ENCODE data around the gene PBX1. TPM values are rescaled to one million over a fixed set of nuclear protein-coding genes. Genes with fewer than 3 reads are reported as not detected.

The PBX1 gene
- total and polyA plus RNA-seq, 2 donors (not counting 3 experiments of a cell fraction or from before 2014, with no cell fraction given): 10.7 to 24.1 TPM

DNA sequence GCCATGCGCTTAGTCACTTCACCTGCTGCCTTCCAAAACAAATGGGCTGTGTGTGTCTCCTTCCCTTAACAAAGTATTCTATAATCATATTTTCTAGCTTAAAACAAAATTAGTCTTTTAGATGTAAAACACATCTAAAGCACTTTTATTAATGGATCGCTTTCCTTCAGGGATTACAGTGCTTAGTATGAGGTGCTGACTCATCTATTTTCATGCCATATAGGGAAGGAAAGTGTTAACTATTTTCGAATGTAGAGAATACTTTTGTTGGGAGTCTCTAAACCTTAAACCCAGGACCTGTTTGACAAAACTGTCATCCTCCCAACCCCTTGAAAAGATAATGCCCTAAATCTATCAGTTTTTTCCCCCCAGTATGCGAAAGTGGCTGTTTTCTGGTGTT is 90.2 kb downstream of the PBX1 start:
- FAIRE-seq (no peak), DNase-seq (ENCODE audit: low read depth, low spot score) (no peak)
- CTCF ChIA-PET: no interaction called here
- dilution Hi-C loops (cut with MboI; ENCODE audit: extremely low pct_ligation_motif_present, low sequenced_read_pairs) (no loop called here), intact Hi-C loops (cut with micrococcal nuclease) (no loop called here)
- BruUV-seq (replicated peaks): no TSS peak
- no peak overlapping the region for H3K9ac ChIP-seq (replicated peaks; ENCODE audit: extremely low read depth, insufficient read depth, low read length)
- H3K9me3 ChIP-seq (replicated peaks; ENCODE audit: control insufficient read depth, insufficient read depth, low read length): no peaks in the 10 kb centered on the region
- H3K4me3 ChIP-seq (replicated peaks in 1 of 3; ENCODE audit: insufficient read depth in 1 of 3, low read depth in 1 of 3, low read length in 3 of 3): no peak overlapping the region
- H3K9me1 ChIP-seq (replicated peaks; ENCODE audit: control insufficient read depth, extremely low read depth, insufficient read depth, low read length): no peaks in the 10 kb centered on the region
- no peaks in the 10 kb centered on the region for H3K79me2 ChIP-seq (ENCODE audit: control insufficient read depth, insufficient read depth, low read length)
- no peak for TF ChIP-seq EZH2 (IDR thresholded peaks at IDR 0.05; ENCODE audit: borderline replicate concordance, low read depth, low read length, severe bottlenecking)
- no peak for TF ChIP-seq POLR2AphosphoS5 (IDR thresholded peaks at IDR 0.05; ENCODE audit: insufficient read depth, low read depth, low read length)
- TF ChIP-seq JUN (IDR thresholded peaks at IDR 0.05; ENCODE audit: borderline replicate concordance, insufficient read depth, insufficient read length, low read depth): no peak
- TF ChIP-seq FOS (IDR thresholded peaks at IDR 0.05; ENCODE audit: borderline replicate concordance, insufficient read depth, low read length): no peak
- no peak for TF ChIP-seq GATA2 (IDR thresholded peaks at IDR 0.05; ENCODE audit: insufficient read depth, insufficient read length, low read depth, low read length)
- no peak for TF ChIP-seq MAX (IDR thresholded peaks at IDR 0.05; ENCODE audit: insufficient read depth, insufficient read length)
- TF ChIP-seq CTCF (IDR thresholded peaks at IDR 0.05; ENCODE audit: extremely low read depth in 1 of 2, insufficient read depth in 1 of 2, low read depth in 1 of 2, low read length in 2 of 2): no peak
- TF ChIP-seq POLR2A (IDR thresholded peaks at IDR 0.05; ENCODE audit: low read depth, low read length): no peak
- no peak for TF ChIP-seq MYC (IDR thresholded peaks at IDR 0.05; ENCODE audit: low read depth, low read length)
- H4K20me1 ChIP-seq (replicated peaks; ENCODE audit: control insufficient read depth, extremely low read depth, insufficient read depth, low read length): no peaks in the 10 kb centered on the region
- no peaks in the 10 kb centered on the region for H3K27me3 ChIP-seq (ENCODE audit: control insufficient read depth in 2 of 2, insufficient read depth in 2 of 2, low read length in 2 of 2)
- POLR2A ChIA-PET: no interaction called here
- no peak overlapping the region for H3K4me2 ChIP-seq (ENCODE audit: insufficient read depth, low read length)
- no peaks in the 10 kb centered on the region for H3K36me3 ChIP-seq (ENCODE audit: control insufficient read depth in 2 of 2, extremely low read depth in 1 of 2, insufficient read depth in 2 of 2, low read length in 2 of 2)
- no peak overlapping the region for H2AFZ ChIP-seq (ENCODE audit: low read depth, low read length)
- H3K27ac ChIP-seq (ENCODE audit: insufficient read depth, low read depth, low read length): no peak overlapping the region
- H3K4me1 ChIP-seq (ENCODE audit: control insufficient read depth, extremely low read depth, insufficient read depth, low read length): no peaks in the 10 kb centered on the region
